Astrocyte (in vitro differentiated cells and primary cell): Measurements from ENCODE around the gene HERC6.

Source experiments
- CTCF ChIP-seq: IDR thresholded peaks from 2 replicates; pipeline ENCODE4 v1.5.1; 2011; ENCODE audit warnings: low read depth, mild to moderate bottlenecking, inconsistent platforms, low read length, moderate library complexity; ENCODE audit not compliant: insufficient read depth
- EZH2 ChIP-seq: IDR thresholded peaks from 2 replicates; pipeline ENCODE4 v1.6.1; 2012; ENCODE audit warnings: mild to moderate bottlenecking, low read length, inconsistent platforms; ENCODE audit not compliant: insufficient read depth

DNA sequence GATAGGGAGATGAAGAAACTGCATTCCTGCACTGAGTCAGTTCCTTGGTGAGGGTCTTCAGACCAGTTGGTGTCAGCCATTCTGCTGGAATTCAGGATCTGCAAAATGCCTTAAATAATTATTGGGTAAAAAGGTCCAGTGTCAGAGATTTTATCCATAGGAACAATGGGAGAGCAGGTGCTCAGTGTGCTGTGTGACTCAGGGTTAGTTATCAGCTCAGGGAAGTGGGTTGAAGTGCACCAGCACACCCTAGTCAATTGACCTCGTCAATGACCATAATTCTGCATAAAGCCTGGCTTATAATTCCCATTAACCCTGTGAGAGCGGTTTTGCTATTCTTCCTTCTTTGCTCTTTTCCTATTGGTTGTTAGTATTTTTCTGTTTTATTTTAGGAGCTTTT, 37.3 kb downstream of the HERC6 start:
- TF ChIP-seq CTCF (no peak), EZH2 (no peak)
